ENCODE results near the gene NEK3.
"Not testable (repeated sequence)": the region's sequence is repeated elsewhere in the genome, so short reads cannot be mapped to it uniquely, and the experiment has no call there.

The NEK3 gene

GRCh38 chr13:52193587-52194183, 34.3 kb upstream of the NEK3 start:
- not testable (repeated sequence) for H3K4me1 ChIP-seq (ENCODE audit: control insufficient read depth, insufficient read depth, low read length); H3K9me3 ChIP-seq (replicated peaks; ENCODE audit: low read length); H3K36me3 ChIP-seq (ENCODE audit: insufficient read depth, low read length); H3K27me3 ChIP-seq (ENCODE audit: control insufficient read depth, insufficient read depth, low read length)
- Histone ChIP-seq H3K9ac (ENCODE audit: low read depth, low read length) (peak overlapping the region; percentile 88), H3K4me2 (ENCODE audit: low read length) (peak overlapping the region; percentile 70), H3K4me3 (ENCODE audit: low read length) (peak overlapping the region; percentile 79)

GRCh38 chr13:52187424-52188187, 28.2 kb upstream of the NEK3 start:
- H3K4me3 ChIP-seq (ENCODE audit: low read length); H3K4me1 ChIP-seq (ENCODE audit: control insufficient read depth, insufficient read depth, low read length); H3K36me3 ChIP-seq (ENCODE audit: insufficient read depth, low read length); H3K9me3 ChIP-seq (replicated peaks; ENCODE audit: low read length); H3K27me3 ChIP-seq (ENCODE audit: control insufficient read depth, insufficient read depth, low read length); H3K9ac ChIP-seq (ENCODE audit: low read depth, low read length); H3K4me2 ChIP-seq (ENCODE audit: low read length): not testable (repeated sequence)

- Histone ChIP-seq H3K36me3 (ENCODE audit: insufficient read depth, low read length) (peaks cover 8% of the 10 kb centered on the region), H3K4me1 (ENCODE audit: control insufficient read depth, insufficient read depth, low read length) (peaks cover 4% of the 10 kb centered on the region), H3K4me2 (ENCODE audit: low read length) (no peak overlapping the region), H3K9ac (ENCODE audit: low read depth, low read length) (no peak overlapping the region), H3K9me3 (replicated peaks; ENCODE audit: low read length) (no peaks in the 10 kb centered on the region), H3K4me3 (ENCODE audit: low read length) (no peak overlapping the region), H3K27me3 (ENCODE audit: control insufficient read depth, insufficient read depth, low read length) (no peaks in the 10 kb centered on the region)
Measured at GRCh38 chr13:52187029-52187423, 27.6 kb upstream of the NEK3 start.

GRCh38 chr13:52181316-52181954, 22.0 kb upstream of the NEK3 start:
- H3K4me2 ChIP-seq (ENCODE audit: low read length): peak overlapping the region; percentile 54
- H3K4me1 ChIP-seq (ENCODE audit: control insufficient read depth, insufficient read depth, low read length); H3K9ac ChIP-seq (ENCODE audit: low read depth, low read length); H3K27me3 ChIP-seq (ENCODE audit: control insufficient read depth, insufficient read depth, low read length); H3K9me3 ChIP-seq (replicated peaks; ENCODE audit: low read length); H3K4me3 ChIP-seq (ENCODE audit: low read length): not testable (repeated sequence)
- H3K36me3 ChIP-seq (ENCODE audit: insufficient read depth, low read length): peaks cover 13% of the 10 kb centered on the region

GRCh38 chr13:52179925-52180324, 20.5 kb upstream of the NEK3 start:
- H3K4me3 ChIP-seq (ENCODE audit: low read length): no peak overlapping the region
- no peak overlapping the region for H3K9ac ChIP-seq (ENCODE audit: low read depth, low read length)
- no peaks in the 10 kb centered on the region for H3K27me3 ChIP-seq (ENCODE audit: control insufficient read depth, insufficient read depth, low read length)
- no peak overlapping the region for H3K4me2 ChIP-seq (ENCODE audit: low read length)
- peaks cover 13% of the 10 kb centered on the region for H3K36me3 ChIP-seq (ENCODE audit: insufficient read depth, low read length)
- no peaks in the 10 kb centered on the region for H3K4me1 ChIP-seq (ENCODE audit: control insufficient read depth, insufficient read depth, low read length)
- H3K9me3 ChIP-seq (replicated peaks; ENCODE audit: low read length): no peaks in the 10 kb centered on the region

- H3K9me3 ChIP-seq (replicated peaks; ENCODE audit: low read length): no peaks in the 10 kb centered on the region
- H3K36me3 ChIP-seq (ENCODE audit: insufficient read depth, low read length): peaks cover 12% of the 10 kb centered on the region
- H3K9ac ChIP-seq (ENCODE audit: low read depth, low read length): no peak overlapping the region
- no peaks in the 10 kb centered on the region for H3K27me3 ChIP-seq (ENCODE audit: control insufficient read depth, insufficient read depth, low read length)
- no peak overlapping the region for H3K4me2 ChIP-seq (ENCODE audit: low read length)
- H3K4me1 ChIP-seq (ENCODE audit: control insufficient read depth, insufficient read depth, low read length): no peaks in the 10 kb centered on the region
- no peak overlapping the region for H3K4me3 ChIP-seq (ENCODE audit: low read length)
Measured at GRCh38 chr13:52177276-52177675, 17.9 kb upstream of the NEK3 start.

GRCh38 chr13:52173970-52174369, 14.6 kb upstream of the NEK3 start:
- H3K36me3 ChIP-seq (ENCODE audit: insufficient read depth, low read length): peaks cover 18% of the 10 kb centered on the region
- not testable (repeated sequence) for H3K9me3 ChIP-seq (replicated peaks; ENCODE audit: low read length); H3K27me3 ChIP-seq (ENCODE audit: control insufficient read depth, insufficient read depth, low read length); H3K9ac ChIP-seq (ENCODE audit: low read depth, low read length); H3K4me1 ChIP-seq (ENCODE audit: control insufficient read depth, insufficient read depth, low read length); H3K4me2 ChIP-seq (ENCODE audit: low read length); H3K4me3 ChIP-seq (ENCODE audit: low read length)

- Histone ChIP-seq H3K4me1 (ENCODE audit: control insufficient read depth, insufficient read depth, low read length) (no peaks in the 10 kb centered on the region), H3K4me3 (ENCODE audit: low read length) (no peak overlapping the region), H3K27me3 (ENCODE audit: control insufficient read depth, insufficient read depth, low read length) (no peaks in the 10 kb centered on the region), H3K9ac (ENCODE audit: low read depth, low read length) (no peak overlapping the region), H3K9me3 (replicated peaks; ENCODE audit: low read length) (no peaks in the 10 kb centered on the region), H3K4me2 (ENCODE audit: low read length) (no peak overlapping the region), H3K36me3 (ENCODE audit: insufficient read depth, low read length) (peaks cover 23% of the 10 kb centered on the region)
Measured at GRCh38 chr13:52173373-52173772, 14.0 kb upstream of the NEK3 start.

- H3K36me3 ChIP-seq (ENCODE audit: insufficient read depth, low read length): peaks cover 23% of the 10 kb centered on the region
- H3K9me3 ChIP-seq (replicated peaks; ENCODE audit: low read length); H3K4me2 ChIP-seq (ENCODE audit: low read length); H3K4me1 ChIP-seq (ENCODE audit: control insufficient read depth, insufficient read depth, low read length); H3K4me3 ChIP-seq (ENCODE audit: low read length); H3K27me3 ChIP-seq (ENCODE audit: control insufficient read depth, insufficient read depth, low read length); H3K9ac ChIP-seq (ENCODE audit: low read depth, low read length): not testable (repeated sequence)
Measured at GRCh38 chr13:52171686-52172085, 12.3 kb upstream of the NEK3 start.

- not testable (repeated sequence) for H3K4me2 ChIP-seq (ENCODE audit: low read length); H3K4me1 ChIP-seq (ENCODE audit: control insufficient read depth, insufficient read depth, low read length); H3K4me3 ChIP-seq (ENCODE audit: low read length); H3K9ac ChIP-seq (ENCODE audit: low read depth, low read length); H3K27me3 ChIP-seq (ENCODE audit: control insufficient read depth, insufficient read depth, low read length); H3K9me3 ChIP-seq (replicated peaks; ENCODE audit: low read length)
- H3K36me3 ChIP-seq (ENCODE audit: insufficient read depth, low read length): peaks cover 23% of the 10 kb centered on the region
Measured at GRCh38 chr13:52170828-52171391, 11.5 kb upstream of the NEK3 start.

- Histone ChIP-seq H3K27me3 (ENCODE audit: control insufficient read depth, insufficient read depth, low read length) (no peaks in the 10 kb centered on the region), H3K4me2 (ENCODE audit: low read length) (no peak overlapping the region), H3K4me1 (ENCODE audit: control insufficient read depth, insufficient read depth, low read length) (no peaks in the 10 kb centered on the region), H3K36me3 (ENCODE audit: insufficient read depth, low read length) (peaks cover 20% of the 10 kb centered on the region), H3K9ac (ENCODE audit: low read depth, low read length) (no peak overlapping the region), H3K4me3 (ENCODE audit: low read length) (no peak overlapping the region), H3K9me3 (replicated peaks; ENCODE audit: low read length) (no peaks in the 10 kb centered on the region)
Measured at GRCh38 chr13:52169839-52170238, 10.4 kb upstream of the NEK3 start.

All from skeletal muscle satellite cell (primary cell).